ENCODE results near the gene CADPS. TPM values are rescaled to one million over a fixed set of nuclear protein-coding genes. Genes with fewer than 3 reads are reported as not detected.

The CADPS gene
- total RNA-seq, 1 donor: 3.7 TPM

DNA sequence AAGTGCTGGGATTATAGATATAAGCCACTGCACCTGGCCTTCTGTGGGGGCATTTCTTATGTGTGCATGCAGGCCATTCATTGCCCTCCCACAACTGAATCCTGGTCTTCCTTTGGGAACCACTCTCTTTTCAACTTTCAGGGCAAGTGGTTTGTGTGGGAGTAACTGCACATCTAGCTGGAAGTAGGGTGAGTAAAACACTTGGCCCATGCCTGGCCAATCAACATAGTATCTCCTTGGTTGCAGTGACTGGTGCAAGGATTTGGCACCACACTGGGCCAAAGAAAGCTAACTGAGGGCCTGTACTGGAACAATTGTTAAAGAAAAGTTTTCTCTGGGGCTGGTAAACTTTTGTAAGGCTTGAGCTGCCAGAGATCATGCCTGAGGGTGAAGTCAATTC is 312.6 kb downstream of the CADPS start:
- TF ChIP-seq, protein P1, sequence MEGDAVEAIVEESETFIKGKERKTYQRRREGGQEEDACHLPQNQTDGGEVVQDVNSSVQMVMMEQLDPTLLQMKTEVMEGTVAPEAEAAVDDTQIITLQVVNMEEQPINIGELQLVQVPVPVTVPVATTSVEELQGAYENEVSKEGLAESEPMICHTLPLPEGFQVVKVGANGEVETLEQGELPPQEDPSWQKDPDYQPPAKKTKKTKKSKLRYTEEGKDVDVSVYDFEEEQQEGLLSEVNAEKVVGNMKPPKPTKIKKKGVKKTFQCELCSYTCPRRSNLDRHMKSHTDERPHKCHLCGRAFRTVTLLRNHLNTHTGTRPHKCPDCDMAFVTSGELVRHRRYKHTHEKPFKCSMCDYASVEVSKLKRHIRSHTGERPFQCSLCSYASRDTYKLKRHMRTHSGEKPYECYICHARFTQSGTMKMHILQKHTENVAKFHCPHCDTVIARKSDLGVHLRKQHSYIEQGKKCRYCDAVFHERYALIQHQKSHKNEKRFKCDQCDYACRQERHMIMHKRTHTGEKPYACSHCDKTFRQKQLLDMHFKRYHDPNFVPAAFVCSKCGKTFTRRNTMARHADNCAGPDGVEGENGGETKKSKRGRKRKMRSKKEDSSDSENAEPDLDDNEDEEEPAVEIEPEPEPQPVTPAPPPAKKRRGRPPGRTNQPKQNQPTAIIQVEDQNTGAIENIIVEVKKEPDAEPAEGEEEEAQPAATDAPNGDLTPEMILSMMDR (IDR thresholded peaks at IDR 0.05; ENCODE audit: insufficient read depth, low read length): no peak
- H3K4me3 ChIP-seq (ENCODE audit: low read depth, low read length): no peak overlapping the region
- peak; percentile 90 for DNase-seq (ENCODE audit: low read depth)

DNA sequence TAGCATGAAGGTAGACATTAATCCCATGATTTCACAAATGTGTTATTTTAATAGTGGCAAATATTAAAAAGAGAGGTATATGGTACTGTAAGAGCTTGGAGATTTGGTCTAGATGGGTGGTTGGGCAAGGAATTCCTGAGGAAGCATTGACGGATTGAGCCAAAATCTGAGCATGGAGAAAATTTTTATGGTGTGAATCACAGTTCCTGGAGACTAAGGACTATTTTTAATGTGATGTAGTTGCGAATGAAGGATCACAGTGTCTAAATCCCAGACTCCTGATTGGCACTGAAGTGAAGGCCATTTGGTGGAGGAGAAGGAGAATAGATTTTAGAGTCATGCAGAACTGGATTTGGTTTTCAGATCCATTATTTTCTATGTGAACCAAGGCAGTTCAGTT is 313.2 kb downstream of the CADPS start:
- no peak overlapping the region for H3K4me3 ChIP-seq (ENCODE audit: low read depth, low read length)
- TF ChIP-seq, protein P1 (IDR thresholded peaks at IDR 0.05; ENCODE audit: insufficient read depth, low read length): no peak
- DNase-seq (ENCODE audit: low read depth): peak; percentile 90

DNA sequence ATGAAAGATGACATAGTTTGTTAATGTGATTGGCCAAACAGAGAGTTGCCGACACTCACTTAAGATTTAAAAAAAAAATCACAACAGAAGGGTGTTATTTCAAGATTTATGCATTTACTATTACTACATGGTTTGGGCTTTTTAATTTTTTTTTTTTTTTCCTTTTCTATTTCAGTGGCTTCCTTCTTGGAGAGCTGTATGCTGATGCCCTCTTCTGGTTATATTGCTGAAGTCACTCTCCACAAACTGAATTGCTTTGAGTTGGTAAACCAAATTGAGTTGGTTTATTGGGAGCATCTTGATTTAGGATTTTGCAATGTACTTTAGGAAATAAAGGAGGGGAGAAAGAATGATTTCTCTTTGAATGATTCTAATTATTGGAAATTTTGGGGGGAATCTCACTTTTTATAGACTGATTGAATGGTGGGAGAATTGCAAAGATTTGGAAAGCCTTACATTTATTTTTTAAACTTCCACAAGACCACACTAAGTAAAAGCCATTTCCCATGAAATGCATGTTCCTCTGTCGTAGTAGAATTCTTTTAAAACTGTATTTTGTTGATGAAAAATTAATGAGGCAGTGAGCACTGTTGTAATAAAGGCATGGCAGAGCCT is 315.3 kb downstream of the CADPS start:
- DNase-seq (ENCODE audit: low read depth): peak; percentile 75
- no peak overlapping the region for H3K4me3 ChIP-seq (ENCODE audit: low read depth, low read length)
- TF ChIP-seq, protein P1 (IDR thresholded peaks at IDR 0.05; ENCODE audit: insufficient read depth, low read length): peak; percentile 70

- no peak overlapping the region for H3K4me3 ChIP-seq (ENCODE audit: low read depth, low read length)
- DNase-seq (ENCODE audit: low read depth): peak; percentile 25
- TF ChIP-seq, protein P1 (IDR thresholded peaks at IDR 0.05; ENCODE audit: insufficient read depth, low read length): peak; percentile 65
These were observed 316.6 kb downstream of the CADPS start for GRCh38 chr3:62558549-62559112.

DNA sequence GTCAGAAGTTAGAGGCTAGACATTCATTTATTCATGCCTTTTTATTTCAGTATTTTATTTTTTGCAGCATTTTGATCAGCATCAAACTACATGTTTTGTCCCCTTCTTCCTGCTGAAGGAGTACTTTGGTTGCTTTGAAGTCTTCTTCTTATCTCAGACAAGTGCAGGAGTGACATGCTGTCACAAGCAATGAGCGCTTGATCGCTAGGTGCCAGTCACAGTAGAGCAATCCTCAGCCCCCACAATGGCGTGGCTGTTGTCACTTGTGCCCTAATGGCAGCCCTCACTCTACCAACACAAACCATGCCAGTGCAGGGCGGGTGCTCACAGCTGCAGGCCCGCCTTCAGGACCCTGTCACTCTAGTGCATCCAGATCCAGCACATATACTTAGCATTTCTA is 317.2 kb downstream of the CADPS start:
- H3K4me3 ChIP-seq (ENCODE audit: low read depth, low read length): no peak overlapping the region
- no peak for DNase-seq (ENCODE audit: low read depth)
- TF ChIP-seq, protein P1 (IDR thresholded peaks at IDR 0.05; ENCODE audit: insufficient read depth, low read length): no peak

DNA sequence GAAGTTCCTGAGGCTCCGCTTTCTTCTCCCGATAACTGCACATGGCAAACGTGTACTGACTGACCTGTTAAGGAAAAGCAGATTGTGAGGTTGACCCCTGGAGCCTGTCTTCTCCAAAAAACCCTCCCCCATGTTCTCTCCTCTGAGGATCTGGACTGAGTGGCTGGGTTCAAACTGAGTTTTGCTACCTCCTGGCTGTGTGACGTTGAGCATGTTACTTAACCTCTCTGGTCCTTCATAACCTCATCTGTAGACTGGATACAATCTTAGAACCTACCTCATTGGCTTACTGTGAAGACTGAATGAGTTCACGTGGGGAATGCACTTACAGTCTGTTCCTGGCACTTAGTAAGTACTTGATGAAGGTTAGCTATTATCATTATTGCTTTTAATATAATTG is 317.8 kb downstream of the CADPS start:
- no peak overlapping the region for H3K4me3 ChIP-seq (ENCODE audit: low read depth, low read length)
- DNase-seq (ENCODE audit: low read depth): no peak
- TF ChIP-seq, protein P1 (IDR thresholded peaks at IDR 0.05; ENCODE audit: insufficient read depth, low read length): no peak

Data from fibroblast of the aortic adventitia (primary cell).